Measurements from ENCODE around the gene VSX1.

VSX1 gene

DNA sequence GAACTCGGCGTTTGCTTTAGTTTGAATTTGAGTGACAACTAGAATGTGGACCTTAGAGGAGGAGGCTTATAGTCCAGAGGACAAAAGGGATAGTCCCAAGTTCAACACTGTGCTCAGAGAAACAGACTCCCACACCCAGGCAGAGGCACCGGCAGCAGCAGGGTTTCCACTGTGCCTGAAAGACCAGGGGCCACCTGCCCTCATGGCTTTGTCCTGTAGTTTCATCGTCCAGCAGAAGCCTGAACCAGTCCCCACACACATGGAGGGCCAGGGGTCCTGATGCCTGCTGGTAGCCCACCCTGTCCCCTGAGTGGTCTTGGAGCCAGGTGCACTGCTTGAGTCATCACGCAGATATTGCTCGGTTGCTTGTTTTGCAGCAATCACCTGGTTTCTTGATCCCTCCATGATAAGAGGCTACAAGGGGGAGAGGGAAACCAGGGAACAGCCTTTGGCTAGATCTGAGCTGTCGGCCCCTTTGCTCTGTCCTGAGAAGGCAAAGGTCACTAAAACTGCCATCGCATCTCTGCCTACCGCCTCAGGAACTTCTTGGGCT, 16.8 kb downstream of the VSX1 start:
- no peak for DNase-seq

DNA sequence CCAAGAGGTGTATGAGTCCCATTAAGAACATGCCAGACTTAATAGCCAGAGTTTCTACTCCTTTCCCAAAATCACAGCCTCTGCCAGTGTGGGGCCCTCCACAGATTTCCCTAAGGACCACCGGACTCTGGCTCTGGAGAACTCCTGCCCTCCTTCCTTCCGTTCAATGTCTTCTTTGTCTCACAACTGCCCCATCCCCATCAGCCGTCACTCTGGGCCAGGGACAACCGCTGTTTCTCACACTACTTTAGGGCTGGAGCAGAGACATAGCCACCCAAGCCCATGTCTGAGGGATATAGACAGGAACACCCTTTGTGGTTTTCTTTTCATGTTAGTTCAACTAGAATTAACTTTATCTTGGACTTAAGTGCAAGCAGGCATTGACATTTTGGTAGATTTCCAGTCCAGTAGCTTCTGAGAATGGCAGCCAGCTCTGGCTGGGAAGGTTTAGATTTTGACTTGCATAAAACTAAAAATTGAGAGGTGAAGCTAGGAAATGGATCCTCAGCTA, 17.3 kb downstream of the VSX1 start:
- DNase-seq, result no peak

DNA sequence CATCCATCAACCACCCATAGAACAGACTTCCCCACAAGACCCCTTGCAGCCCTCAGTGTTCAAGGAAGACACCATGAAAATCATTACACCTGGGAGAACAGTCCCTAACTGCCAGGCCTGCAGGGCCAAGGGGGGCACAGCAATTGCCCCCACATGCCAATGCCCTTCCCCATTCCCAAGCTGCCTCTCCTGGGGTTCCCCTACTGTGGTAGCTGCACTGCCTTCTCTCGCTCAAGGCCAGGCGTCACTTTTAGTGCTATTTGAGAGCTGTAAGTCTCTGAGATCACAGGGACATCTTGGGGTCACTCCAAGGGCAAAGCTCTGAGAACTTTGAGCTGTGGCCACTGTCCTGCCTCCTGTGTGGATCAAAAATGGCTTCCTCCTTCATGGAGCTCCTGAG, 18.0 kb downstream of the VSX1 start:
- no peak for DNase-seq

- DNase-seq, result no peak
Observed at GRCh38 chr20:25063546-25063945, 18.4 kb downstream of the VSX1 start.

DNA sequence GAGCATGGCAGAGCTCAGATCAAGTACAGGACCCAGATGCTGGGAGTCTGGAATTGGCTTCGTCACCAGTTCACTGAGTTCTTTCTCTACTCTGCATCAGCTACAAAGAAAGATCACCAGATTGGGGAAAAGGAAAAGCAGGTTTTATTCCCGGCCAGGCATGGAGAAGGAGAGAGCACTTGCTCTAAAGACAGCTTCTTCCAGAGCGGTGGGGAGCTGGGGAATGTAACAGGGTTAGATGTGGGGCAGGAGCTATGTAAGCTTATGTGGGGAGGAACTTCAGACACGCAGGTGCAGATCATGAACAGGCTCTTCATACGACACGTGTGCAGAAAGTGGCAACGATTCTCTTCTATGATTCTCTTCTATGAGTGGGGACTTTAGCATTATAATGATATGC, 19.1 kb downstream of the VSX1 start:
- no peak for DNase-seq

GRCh38 chr20:25061821-25062530, 20.0 kb downstream of the VSX1 start:
- DNase-seq, result no peak

DNA sequence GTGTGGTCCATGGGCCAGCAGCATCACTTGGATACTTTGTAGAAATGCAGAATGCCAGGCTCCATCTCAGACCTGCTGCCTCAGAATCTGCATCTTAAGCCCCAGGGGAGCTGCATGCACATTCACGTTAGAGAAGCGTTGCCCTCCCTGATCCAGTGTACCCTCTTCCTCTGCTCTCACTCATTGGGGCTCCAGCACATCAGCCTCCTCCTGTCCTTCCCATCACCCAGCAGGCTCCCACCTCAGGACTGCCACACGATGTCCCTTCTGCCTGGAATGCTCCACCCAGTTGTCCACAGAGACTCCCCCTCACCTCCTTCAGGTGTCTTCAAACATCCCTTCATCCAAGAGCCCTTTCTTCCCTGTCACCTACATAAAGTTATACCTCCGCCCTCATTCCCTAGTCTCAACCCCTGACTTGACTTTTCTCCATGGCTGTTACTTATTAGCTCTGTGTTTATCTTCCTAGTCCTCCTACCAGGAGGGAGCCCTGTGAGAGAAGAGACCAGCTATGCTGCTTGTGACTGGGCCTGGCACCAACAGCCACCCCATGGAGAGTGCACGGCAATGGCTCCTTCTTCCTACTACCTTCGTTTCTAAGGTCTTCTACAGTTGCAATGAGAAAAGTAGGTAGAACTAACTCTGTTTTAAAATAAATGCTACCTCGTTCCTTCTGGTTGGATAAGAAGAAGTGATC, 20.7 kb downstream of the VSX1 start:
- DNase-seq, result no peak

DNA sequence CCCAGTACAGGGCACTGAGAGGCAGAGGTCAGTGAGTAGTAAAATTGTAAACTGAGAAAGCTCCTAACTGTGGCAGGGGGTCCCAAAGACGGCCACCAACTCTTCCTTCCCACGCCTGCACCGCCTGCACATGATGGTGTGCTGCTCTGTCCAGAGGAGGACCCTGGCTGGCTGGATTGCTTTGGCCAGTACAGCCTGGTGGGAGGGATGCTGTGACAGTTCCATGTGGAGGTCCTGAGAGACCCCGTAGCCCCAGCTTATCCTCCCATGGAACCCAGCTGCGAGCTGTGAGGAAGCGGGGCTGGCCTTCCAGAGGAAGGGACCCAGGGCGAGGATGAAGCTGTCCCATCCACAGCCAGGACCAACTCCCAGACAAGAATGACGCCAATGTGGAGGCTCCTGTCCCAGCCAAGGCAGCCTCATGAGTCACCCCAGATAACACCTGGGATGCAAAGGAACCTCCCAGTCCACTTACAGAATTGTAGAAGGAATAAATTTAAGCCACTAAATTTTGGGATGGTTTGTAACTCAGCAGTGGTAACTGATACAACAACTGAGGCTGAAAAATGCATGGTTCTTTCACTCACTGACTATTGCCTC, 22.0 kb downstream of the VSX1 start:
- DNase-seq, result no peak

DNA sequence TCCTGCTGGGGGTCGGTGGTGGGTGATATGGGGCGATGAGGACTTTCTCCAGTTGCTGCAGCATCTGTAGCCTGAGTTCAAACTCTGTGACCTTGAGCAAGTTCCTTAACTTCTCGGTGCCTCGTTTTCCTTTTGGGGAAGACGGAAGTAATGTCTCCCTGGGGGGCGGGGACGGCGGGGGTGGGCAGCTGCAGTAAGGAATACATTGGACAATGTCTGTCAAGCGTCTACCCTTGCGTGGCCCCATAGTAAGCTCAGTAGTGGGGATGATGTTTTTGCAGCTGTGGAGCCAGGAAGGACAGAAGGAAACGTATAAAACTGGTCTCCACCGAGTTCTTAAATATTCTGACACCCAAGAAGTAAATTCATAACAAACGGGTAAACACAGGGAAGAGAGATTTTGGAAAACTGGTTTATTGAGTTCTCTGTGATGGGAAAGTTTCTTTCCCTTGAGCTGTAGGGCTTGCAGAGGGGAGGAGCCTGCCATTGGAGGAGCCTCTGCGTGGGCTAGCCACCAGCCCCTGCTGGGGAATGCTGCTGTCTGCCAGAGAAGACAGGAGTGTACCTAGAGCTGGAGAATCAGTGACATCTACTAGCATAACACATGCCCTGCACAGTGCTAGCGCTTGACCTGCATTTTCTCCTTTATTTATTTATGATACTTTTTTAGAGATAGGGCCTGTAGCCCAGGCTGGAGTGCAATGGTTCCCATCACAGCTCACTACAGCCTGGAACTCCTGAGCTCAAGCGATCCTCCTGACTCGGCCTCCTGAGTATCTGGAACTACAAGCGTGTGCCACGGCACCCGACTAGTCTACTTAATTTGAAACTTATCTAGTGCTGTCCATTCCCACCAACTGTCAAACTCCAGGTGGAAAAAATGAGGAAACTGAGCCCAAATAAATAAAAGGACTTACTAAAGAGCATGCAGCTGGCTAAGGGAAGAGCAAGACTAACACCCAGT, 22.8 kb downstream of the VSX1 start:
- no peak for DNase-seq

- DNase-seq, result peak; percentile 74
Observed at GRCh38 chr20:25058051-25058846, 23.7 kb downstream of the VSX1 start, which contains the start of gene ACSS1. TSS of gene ACSS1 (minus strand) at chr20:25058139. CDS start at chr20:25058102, 37 bp downstream.

DNA sequence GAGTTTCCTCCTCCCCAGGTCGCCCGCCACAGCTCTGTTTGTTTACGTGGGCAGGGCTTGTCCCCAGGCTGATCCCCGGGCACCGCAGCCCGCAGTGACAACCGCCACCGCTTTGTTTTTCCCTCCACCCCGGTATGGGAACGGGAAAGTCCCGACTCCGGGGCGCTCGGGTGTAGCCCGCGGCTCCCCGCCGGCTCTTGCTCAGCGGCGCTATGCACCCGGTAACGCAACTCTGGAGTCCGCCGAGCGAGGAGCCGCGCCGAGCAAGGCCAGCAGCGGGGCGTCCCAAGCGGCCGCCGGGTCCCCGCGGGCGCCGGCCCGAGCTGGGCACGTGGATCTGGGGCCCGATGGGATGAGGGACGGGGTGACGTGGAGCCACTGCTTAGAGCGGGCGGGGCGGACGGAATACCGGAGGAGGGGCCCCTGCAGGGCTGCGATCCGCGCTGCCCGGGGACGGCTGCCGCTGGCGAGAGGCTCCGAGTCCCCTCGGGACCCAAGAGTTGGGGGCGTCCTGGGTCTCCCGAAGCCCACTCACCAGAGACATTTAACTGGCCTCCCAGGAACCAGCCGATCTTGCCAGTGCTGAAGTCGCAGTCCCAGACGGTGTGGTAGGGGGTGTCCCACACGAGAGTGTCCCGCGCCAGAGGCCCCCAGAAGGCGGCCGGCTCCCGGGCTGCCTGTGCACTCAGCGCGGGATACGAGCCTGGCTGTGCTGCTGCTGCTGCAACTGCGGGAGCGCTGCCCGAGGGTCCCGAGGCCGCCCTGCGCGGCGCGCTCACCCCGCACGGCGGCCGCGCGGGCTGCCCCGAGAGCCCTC, 24.5 kb downstream of the VSX1 start:
- peak; percentile 82 for DNase-seq

DNA sequence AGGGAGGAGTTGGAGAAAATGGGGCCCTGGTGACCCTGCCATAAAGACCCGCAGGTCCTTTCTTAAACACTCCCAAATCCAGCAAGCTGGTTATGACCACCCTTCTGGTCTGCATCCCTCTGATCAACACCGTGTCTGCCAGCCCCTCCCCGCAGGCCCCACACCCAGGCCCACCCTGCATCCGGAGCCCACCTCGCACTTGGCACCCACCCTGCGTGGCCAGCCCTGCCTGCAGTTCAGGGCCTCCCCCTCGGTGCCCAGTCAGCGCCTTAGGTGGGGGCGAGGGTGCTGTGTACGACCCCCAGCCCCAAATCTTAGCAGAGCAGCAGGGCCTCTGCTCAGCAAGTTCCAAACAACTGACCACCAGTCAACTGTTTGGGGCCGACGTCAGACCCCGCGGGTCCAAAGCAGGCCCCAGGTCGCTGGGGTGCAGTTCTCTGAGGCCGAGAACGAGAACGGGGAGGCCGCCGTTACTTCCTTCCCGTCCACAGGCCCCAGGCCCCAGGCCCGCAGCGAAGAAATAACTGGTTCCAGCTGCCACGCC, 25.2 kb downstream of the VSX1 start:
- DNase-seq, result no peak

- DNase-seq, result no peak
Observed at GRCh38 chr20:25055711-25056495, 26.0 kb downstream of the VSX1 start.

- DNase-seq, result no peak
Observed at GRCh38 chr20:25054995-25055629, 26.8 kb downstream of the VSX1 start.

- no peak for DNase-seq
Observed at GRCh38 chr20:25054096-25054820, 27.7 kb downstream of the VSX1 start.

DNA sequence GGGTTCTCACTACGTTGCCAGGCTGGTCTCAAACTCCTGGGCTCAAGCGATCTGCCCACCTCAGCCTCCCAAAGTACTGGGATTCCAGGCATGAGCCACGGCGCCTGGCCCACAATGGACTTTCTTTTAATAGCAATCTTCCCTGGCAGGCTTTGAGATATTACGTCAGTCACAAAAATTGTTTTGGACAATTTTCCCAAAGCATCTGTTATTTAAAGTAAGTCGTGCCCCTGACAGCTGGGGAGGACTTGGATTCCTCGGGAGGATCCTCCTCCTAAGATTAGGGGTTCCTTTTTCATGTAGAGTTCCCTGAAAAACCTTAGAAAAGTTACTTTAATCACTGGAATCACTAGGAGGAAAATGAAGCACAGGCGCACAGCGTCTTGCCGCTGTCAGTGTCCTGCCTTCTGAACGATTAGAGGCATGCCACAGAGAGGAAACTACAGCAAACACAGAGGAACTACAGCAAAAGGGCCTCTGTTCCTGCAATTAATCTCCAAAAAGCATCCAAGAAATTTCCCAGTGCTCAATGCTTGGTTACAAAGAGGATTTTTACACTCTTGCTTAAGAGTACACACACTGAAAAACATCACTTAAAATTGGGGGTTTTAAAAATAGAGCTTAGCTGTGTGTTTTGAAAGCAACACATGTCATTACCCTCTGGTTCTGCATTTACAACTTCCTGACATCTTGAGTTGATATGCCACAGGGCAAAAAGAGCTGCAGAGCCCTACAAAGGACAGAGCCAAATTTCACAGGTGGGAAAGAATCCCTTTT, 28.5 kb downstream of the VSX1 start:
- DNase-seq, result no peak

Measured in activated naive CD4-positive, alpha-beta T cell treated with Interleukin-2 at 50 U/mL for 16 hours (primary cell).